GM19372 (cell line): ENCODE measurements around the gene ARHGAP15.

ENCODE experiments used
- ATAC-seq: cut with Tn5 transposase; IDR thresholded peaks from one replicate; pipeline ENCODE4 v1.9.1; 2021; ENCODE audit warnings: mild to moderate bottlenecking, low read depth, moderate library complexity; ENCODE audit not compliant: unreplicated experiment

Gene ARHGAP15

DNA sequence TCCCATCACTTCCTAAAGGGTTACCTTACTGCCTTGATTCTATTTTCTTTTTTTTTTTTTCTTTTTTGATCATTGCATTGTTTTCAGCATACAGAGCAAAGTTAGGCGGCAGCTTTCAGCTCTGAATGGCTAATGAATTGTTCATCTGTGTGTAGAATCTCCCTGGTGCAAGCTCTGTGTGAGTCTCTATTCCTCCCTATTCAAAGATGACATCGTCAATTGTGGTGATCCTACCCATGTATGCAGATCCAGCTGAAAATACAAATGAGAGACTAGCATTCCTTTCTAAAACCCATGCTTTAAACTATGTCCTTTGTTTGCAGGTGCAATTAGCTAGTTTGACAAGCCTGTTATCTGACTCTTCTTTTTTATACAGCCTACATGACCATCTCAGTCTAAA is 539.0 kb downstream of the ARHGAP15 start:
- ATAC-seq = no peak

DNA sequence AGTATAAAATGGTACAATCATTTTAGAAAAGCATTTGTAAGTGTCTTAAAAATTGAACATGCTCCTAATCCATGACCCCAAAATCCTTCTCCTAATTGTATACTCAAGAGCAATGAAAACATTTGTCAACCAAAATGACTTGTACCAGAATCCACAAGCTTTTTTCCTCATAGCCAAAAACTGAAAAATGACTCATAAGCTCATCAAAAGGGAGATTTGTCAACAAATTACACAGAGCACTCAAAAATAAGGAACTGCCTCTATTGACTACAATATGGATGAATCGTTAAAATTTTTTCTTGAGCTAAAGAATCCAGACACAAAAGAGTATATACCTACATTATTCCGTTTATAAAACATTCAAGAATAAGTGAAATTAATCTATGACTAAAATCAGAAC is 544.8 kb downstream of the ARHGAP15 start:
- ATAC-seq = no peak

DNA sequence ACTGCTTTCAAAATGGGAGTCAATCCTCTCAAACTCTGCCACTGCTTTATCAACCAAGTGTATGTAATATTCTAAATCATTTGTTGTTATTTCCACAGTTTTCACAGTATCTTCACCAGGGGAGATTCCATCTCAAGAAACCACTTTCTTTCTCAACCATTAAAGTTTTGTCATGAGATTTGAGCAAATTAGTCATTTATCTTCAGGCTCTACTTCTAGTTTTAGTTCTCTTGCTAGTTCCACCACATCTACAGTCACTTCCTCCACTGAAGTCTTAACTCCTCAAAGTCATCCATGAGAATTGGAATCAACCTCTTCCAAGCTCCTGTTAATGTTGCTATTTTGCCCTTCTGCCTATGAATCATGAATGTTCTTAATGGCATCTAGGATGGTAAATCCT is 545.8 kb downstream of the ARHGAP15 start:
- no peak for ATAC-seq

DNA sequence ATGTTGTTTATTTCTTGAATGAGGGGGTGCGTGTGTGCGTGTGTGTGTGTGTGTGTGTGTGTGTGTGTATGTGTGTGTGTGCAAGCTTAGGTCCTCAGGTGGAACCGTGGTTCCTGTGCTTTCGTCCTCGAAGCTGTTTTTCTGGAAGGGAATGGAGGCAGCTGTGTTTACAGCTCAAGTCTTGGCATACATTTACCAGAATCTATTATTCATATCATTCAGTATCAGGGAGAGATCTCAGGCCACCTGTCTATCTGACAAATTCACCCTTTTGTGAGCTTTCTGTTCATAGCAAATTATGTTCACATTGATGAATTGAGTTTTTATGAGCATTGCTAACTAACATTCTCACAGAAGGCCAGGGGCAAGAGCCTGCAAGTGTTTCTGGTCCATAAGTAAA is 550.4 kb downstream of the ARHGAP15 start:
- no peak for ATAC-seq

DNA sequence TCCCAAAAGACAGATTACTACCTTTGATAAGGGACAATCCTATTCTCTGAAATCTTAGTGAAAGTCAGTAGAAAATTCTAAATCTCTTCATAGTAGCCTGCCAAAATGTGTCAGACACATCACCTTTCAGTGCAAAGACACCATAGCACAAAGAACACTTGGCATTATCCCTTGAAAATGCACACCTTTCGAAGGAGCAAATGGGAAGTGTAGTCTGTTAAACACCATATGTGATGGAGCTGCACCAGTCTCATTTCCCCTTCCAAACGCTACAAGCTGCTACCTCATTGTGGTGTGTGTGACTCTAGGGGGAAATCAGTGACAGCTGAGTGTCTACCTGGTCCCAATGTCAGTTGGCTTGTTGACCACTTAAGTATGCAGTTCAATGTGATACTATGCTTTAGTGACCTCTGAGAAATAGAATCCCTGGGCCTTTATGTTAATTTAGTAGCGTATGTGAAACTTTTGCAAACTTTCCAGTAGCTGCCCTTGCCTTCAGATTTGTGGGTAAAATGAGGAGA is 551.7 kb downstream of the ARHGAP15 start:
- no peak for ATAC-seq

DNA sequence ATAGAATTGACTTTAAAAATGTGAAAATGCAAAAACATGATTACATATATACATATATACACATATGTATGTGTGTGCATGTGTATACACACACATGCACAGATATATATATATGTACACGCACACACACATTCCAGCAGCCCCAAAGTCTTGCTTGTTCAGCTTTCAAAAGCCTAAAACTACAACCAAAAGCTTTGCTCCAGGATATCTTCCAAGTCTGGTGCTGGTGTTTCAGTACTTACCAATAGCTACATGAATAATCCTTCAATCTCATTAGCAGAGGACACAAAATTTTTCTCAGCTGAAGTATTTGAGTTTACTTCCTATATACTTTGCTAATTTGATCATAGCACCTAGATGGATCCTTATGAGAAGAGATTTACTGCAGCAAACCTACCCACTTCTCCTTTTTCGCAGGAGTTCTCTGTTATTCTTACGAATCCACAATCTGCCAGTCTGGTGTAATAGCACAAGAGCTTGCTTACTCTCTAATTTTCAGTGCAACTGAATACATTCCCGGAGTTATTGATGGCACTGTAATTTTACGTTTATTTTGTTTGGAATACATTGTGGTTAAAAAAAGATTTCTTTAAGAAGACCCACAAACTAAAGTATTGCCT is 553.3 kb downstream of the ARHGAP15 start:
- ATAC-seq = no peak

DNA sequence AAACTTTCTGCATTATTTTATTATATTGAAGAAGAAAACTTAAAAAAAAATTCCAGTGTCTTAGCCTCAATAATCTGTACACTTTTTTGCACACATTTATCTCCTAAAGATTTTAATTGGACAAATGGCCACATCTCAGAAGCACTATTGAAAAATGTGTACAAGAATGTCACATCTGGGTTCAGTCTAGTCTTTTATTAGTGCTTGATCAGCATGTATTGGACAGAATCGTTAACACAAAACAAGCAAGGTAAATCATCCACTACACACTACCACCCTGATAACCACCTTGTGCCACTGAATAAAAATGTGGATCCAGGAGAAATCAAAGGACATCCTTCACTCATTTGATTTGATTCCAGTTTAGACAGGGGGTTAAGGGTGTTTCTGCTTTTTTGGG is 554.8 kb downstream of the ARHGAP15 start:
- no peak for ATAC-seq

DNA sequence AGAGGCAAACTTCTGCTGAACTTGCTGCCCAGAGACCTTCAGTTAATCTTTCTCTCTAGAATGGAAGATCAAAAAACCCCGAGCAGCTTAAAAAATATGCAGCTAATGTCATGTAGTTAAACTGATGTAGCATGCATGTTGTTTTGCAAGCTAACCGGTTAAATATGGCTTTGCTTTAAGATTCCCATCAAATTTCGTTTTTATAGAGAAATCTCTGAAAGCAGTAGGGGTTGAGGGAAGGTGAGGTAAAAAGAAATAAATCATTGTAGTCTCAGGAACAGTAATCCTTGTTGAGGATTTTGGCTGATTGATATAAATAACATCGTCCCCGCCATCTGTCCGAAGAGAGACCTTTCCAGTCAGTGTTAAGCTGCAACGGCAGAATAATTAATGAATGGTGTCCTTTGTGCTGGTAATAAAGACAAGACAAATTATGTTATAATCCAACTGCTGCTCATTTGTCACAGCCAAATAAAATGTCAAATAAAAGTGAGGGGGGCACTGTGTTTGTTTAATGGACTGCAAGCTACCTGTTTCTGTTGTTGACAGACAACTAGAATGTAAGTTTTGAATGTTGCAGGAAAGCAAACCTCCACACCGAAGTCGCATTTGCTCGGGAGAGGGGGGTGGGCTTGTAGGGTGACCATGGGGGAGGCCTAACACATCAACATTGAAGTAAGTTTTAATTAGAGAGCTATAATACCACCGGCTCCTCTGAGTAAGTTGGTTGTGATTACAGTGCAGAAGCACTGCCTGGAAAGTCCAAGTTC is 555.5 kb downstream of the ARHGAP15 start:
- ATAC-seq = no peak

DNA sequence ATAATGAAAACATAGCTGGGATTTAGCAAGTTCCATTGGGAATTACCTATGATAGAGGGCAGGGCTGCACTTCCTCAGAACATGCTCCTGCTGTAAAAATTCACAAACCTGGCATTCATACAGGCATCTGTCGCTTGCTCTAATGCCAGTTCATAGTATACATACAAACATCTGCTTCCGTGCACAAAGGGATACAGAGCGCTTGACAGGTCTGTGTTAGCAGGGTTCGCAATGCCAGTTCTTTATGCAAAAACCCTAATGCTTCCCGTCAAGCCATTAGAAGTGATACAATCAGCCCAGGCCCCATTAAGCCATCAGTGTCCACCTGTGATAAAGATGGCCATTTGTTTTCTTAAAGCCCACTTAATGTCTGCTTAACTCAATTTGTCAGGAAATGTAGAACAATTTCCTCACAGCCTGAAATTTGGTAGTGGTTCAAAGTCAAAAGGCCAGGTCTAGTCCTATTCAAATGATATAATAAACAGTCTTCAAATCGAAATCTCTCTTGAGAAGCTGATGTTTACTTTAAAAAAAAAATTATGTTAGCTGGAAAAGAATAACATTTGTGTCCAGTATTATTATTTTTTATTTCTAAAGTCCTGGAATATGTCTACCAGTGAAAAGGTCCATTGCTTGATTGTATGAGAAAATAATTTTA is 556.3 kb downstream of the ARHGAP15 start:
- no peak for ATAC-seq

DNA sequence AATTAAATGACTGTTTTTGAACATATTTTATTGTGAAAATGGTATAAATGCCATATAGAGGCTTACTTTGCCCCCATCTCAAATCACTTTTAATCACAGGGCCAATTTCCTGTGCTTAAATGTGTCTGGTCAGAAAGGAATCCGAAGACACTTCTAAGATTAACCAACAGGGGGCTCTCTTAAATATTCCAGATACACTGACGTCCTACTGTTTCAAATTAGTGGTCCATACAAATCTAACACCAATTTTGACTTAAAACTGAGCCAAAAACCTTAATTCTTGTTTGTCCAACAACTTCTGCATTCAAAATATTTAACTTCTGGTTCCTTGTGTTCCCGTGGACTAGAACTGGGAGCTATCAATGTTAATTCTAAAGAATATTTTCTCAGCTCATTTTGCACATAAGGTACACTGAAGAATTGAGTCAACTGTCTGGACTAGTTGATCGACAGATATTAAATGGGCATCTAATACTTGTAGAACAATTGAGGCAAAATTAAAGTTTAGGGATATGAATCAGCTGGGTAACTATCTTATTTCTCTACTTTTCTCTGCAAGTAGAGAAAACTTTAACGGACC is 557.5 kb downstream of the ARHGAP15 start:
- no peak for ATAC-seq

DNA sequence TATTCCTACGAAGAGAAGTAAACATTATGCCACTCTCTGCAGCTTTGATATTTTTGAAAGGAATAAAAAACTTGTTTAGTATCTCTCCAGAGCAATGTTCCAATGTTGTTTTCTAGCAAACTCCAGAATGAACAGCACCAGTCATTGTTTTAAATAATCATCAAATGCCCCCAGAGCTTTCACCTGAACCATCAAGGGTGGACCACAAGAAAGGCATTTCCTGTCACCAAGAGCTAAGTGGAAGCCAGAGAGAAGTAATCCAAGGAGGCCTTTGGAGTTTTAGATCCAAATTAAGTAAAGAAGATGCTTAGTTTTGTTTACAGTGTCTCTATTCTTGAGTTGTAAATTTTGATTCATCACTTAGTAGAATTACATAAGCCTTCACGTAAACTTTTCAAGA is 559.0 kb downstream of the ARHGAP15 start:
- ATAC-seq = no peak

DNA sequence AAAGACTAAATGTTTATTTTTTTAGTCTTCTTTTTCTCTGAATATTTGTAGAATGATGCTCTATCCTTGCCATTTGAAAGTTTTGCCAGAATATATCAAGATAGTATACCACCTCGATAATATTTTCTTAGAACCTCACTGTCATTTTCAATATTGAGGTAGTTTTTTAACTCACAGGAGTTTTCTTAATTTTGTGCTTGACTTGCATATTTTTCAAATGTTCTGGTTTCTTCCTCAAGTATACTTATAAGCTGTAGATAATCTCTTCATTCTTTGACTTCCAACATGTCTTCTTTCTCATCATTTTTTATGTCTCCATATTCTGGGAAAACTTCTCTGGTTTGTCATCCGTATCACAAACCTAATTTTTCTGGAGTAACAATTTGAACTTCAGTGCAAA is 559.6 kb downstream of the ARHGAP15 start:
- no peak for ATAC-seq

DNA sequence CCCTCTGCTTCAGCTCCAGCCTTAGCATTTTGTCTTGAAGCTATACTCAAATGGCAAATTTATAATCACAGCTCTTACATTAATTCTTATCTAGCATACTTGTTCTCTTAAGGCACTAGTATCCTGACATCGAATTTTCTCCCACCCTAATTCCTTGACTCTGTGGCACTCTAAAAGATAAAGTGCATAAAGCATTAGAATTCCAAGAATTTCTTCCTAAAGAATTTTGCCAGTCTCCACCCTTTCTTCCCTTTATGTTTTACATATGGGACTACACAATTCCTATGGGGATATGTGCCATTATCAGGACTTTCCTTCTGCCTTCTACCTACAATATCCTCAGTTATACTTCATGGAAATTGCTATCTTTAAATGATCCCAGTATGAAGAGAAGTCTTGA is 560.3 kb downstream of the ARHGAP15 start:
- no peak for ATAC-seq

DNA sequence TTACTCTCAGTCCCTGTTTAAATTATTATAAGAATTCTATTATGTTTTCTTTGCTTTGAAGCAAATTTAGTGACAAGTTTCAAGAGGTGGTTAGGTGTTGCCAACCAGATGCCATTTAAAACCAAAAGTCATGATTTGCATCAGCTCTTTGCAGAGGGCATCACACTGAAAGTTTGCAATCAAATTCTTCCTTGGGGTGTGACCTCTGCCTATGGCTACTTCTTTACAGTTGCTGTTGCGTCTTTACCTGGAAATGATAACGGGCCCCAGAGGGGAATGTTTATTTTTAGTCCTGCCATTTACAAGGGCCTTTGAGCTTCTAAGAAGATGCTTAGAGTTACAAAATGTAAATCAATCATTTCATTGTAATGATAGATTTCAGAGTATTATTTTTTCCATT is 561.0 kb downstream of the ARHGAP15 start:
- no peak for ATAC-seq

DNA sequence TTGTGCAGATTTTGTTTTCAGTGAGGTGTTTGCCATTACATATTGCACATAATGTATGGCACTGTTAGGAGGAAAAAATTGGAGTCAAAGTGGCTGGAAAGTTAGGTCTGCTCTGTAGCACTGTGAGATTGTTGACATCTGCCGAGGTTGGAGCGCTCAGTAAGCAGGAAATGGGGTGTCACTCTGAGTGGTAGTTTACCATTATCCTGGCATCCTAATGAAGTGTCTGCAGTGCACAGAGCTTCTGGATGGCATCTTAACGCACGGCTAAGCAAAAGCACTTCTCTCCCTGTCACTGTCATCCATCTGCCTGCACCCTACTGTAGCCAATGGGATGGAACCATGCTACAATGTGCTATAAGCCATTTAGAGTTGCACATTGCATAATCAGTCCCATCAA is 561.9 kb downstream of the ARHGAP15 start:
- no peak for ATAC-seq

DNA sequence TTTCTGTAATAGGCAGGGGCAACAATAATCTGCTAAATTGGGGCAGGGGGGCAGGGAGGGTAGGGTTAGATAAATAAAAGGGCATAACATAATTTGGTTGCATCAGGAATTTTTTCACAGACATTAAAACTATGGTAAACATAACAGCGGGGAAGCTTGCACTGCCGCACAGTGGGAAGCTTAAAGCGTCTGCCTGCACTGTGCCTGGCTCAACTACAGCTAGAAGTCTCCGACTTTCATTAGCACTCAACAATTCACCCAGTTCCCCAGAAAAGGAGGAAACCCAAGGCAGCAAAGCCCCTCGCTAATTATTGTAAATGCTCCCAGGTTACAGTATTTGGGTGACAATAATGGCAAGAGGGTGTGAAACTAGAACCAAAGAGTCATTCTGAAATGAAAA is 562.9 kb downstream of the ARHGAP15 start:
- no peak for ATAC-seq

DNA sequence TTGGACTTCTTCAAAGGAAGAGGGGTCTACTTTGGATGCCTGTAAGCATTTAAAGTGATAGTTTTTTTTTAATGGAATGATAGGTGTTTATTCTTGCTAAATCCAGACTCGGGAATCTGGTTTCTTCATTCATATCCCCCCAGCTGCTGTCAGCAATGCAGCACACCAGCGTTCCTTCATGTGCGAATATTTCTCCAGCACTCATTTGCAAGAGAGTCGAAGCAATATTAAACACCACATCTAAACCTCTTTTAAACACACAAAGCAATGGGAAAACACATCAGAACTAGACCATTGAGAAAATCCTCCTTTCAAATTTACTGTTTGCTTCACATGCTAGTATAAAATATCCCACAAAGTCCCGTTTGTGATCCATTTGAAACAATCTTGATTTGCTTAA is 563.7 kb downstream of the ARHGAP15 start:
- no peak for ATAC-seq

DNA sequence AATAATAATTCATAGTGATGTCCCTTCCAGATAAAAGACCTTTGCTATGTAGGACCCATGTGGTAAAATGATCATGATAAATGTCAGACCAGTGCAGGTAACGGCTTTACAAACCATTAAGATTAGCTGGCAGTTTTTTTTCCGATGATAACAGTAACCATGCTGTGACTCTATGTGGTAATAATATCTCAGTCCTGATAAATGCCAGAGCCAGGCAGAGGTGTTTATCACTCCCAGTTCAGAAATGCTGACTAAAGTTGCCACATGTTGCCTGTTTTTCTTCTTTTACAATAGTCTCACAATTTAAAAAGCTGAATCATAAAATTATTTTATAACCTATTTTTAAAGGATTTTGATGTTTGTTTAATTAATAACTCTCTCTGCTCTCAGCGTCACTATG is 565.1 kb downstream of the ARHGAP15 start:
- no peak for ATAC-seq

DNA sequence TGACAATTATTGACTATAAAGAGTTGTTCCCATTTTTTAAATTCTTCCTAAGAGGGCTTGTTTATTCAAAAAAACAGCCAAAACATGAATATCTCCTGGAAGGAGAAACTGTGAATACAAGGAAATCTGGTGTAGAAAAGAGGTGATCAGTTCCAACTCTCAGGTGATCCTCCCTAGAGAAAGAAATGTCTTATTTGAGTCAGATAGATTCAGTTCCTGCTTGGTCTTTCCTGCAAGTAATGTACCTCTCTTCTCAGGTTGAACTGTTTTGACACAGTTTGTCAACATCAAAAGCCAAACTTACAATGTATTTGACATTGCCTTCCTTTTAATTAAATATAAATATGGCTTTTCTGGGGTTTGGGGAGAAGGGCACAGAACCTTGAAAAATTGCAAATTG is 567.4 kb downstream of the ARHGAP15 start:
- no peak for ATAC-seq

DNA sequence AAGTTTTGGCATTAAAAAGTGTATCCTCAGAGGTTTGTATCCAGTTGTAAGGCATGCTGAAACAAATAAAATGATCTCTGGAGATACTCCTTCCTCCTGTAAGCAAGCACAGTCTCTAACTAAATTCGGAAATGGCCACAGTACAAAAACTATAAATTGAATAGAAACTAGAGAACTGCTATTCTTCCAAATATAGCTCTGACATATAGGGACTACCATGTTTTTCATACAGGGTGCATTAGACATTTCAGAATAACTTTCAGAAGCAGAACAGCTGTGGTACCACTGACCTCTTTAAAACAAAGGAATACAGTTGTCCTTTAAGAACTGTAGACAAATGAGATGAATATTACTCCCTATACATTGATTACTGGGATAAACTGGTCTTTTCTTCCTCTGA is 568.5 kb downstream of the ARHGAP15 start:
- no peak for ATAC-seq

DNA sequence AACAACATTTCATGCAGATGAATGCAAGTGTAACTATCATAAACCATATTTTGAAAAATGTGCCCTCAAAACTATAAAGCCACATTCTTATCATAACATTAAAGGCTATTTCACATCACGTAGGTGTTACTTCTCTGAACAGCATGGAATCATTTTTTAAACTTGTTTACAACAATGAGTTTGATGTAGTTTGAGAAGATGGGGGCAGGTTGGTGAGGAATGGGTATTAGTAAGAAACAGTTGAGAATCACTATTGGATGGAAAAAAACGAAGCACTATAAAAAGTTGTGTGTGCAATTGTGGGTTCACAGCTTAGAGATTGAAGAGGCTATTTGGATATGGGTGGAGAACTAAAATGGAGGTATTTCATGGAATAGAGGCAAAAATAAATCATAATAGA is 569.1 kb downstream of the ARHGAP15 start:
- no peak for ATAC-seq
